Hepatocyte (in vitro differentiated cells): ENCODE measurements around the gene DOK6. TPM values are rescaled to one million over a fixed set of nuclear protein-coding genes. Genes with fewer than 3 reads are reported as not detected.

Source experiments
- DNase-seq: peaks from one replicate; pipeline ENCODE4 v3.0.0-alpha.2; 2016; ENCODE audit warnings: low spot score
- H2AFZ ChIP-seq: fragments of 200-600 bp; sonication (generic); 2 replicates; pipeline ENCODE4 v1.6.0; 2016; ENCODE audit warnings: antibody characterized with exemption, mild to moderate bottlenecking
- H3K27ac ChIP-seq: fragments of 200-600 bp; sonication (generic); 2 replicates; pipeline ENCODE4 v1.5.1; 2016; ENCODE audit warnings: mild to moderate bottlenecking
- H3K27me3 ChIP-seq: fragments of 200-600 bp; sonication (generic); 2 replicates; pipeline ENCODE4 v1.6.1; 2016
- H3K36me3 ChIP-seq: fragments of 200-600 bp; sonication (generic); replicated peaks from 2 replicates; pipeline ENCODE4 v1.5.1; 2016; ENCODE audit warnings: low read depth; ENCODE audit not compliant: insufficient read depth
- H3K4me1 ChIP-seq: fragments of 200-600 bp; sonication (generic); 2 replicates; pipeline ENCODE4 v1.5.1; 2016; ENCODE audit warnings: mild to moderate bottlenecking, moderate library complexity; ENCODE audit not compliant: insufficient read depth
- H3K4me2 ChIP-seq: fragments of 200-600 bp; sonication (generic); 2 replicates; pipeline ENCODE4 v1.6.0; 2016
- H3K4me3 ChIP-seq: fragments of 200-600 bp; sonication (generic); 2 replicates; pipeline ENCODE4 v1.5.1; 2016; ENCODE audit warnings: mild to moderate bottlenecking
- H3K79me2 ChIP-seq: fragments of 200-600 bp; sonication (generic); 2 replicates; pipeline ENCODE4 v1.6.0; 2017; ENCODE audit warnings: mild to moderate bottlenecking
- H3K9me2 ChIP-seq: fragments of 200-600 bp; sonication (generic); replicated peaks from 2 replicates; pipeline ENCODE4 v1.6.0; 2017; ENCODE audit warnings: mild to moderate bottlenecking; ENCODE audit not compliant: insufficient read depth
- H3K9me3 ChIP-seq: fragments of 200-600 bp; sonication (generic); 2 replicates; pipeline ENCODE4 v1.5.1; 2016; ENCODE audit warnings: low read depth, mild to moderate bottlenecking
- H4K20me1 ChIP-seq: fragments of 200-600 bp; sonication (generic); 2 replicates; pipeline ENCODE4 v1.6.0; 2016; ENCODE audit warnings: mild to moderate bottlenecking; ENCODE audit not compliant: insufficient read depth, poor library complexity, severe bottlenecking
- EZH2 ChIP-seq: fragments of 200-600 bp; sonication (generic); IDR thresholded peaks from 2 replicates; pipeline ENCODE4 v1.6.1; 2016; ENCODE audit warnings: antibody characterized with exemption, mild to moderate bottlenecking, borderline replicate concordance
- EZH2phosphoT487 ChIP-seq: fragments of 200-600 bp; sonication (generic); IDR thresholded peaks from one replicate; pipeline ENCODE4 v1.6.1; 2018; ENCODE audit warnings: antibody characterized with exemption, mild to moderate bottlenecking, low read depth, moderate library complexity; ENCODE audit not compliant: unreplicated experiment, severe bottlenecking
- WGBS: methylation state at CpG from one replicate; pipeline ENCODE4 v1.1.6; 2016; ENCODE audit warnings: low lambda C conversion rate; ENCODE audit errors: missing lambda C conversion rate; 5-methylcytosine and 5-hydroxymethylcytosine counted together
- polyA plus RNA-seq: library from polyadenylated mRNA; unstranded; fragments of >200 nt; fragmentation: Nextera tagmentation; extraction: Ambion mirVana; gene quantifications from 2 replicates; pipeline ENCODE4 v1.2.1, GENCODE V29; 2016
- total RNA-seq: library from RNA; depleted of rRNA; stranded (reverse); fragments of >200 nt; gene quantifications from 2 replicates; pipeline ENCODE4 v1.2.3, GENCODE V29; 2014
- TF ChIP-seq, protein P1 (sequence below): fragments of 200-600 bp; sonication (generic); IDR thresholded peaks from 2 replicates; pipeline ENCODE4 v1.5.1; 2016; ENCODE audit warnings: antibody characterized with exemption, mild to moderate bottlenecking; ENCODE audit not compliant: poor library complexity

Gene DOK6
- total and polyA plus RNA-seq, 2 experiments from 2014 or later: 2.6 to 4.0 TPM

GRCh38 chr18:69483574-69483973 is 82.9 kb downstream of the DOK6 start:
- H3K79me2 ChIP-seq: no peaks in the 10 kb centered on the region
- no peaks in the 10 kb centered on the region for H4K20me1 ChIP-seq
- no peak overlapping the region for H2AFZ ChIP-seq
- TF ChIP-seq, protein P1, sequence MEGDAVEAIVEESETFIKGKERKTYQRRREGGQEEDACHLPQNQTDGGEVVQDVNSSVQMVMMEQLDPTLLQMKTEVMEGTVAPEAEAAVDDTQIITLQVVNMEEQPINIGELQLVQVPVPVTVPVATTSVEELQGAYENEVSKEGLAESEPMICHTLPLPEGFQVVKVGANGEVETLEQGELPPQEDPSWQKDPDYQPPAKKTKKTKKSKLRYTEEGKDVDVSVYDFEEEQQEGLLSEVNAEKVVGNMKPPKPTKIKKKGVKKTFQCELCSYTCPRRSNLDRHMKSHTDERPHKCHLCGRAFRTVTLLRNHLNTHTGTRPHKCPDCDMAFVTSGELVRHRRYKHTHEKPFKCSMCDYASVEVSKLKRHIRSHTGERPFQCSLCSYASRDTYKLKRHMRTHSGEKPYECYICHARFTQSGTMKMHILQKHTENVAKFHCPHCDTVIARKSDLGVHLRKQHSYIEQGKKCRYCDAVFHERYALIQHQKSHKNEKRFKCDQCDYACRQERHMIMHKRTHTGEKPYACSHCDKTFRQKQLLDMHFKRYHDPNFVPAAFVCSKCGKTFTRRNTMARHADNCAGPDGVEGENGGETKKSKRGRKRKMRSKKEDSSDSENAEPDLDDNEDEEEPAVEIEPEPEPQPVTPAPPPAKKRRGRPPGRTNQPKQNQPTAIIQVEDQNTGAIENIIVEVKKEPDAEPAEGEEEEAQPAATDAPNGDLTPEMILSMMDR: no peak
- TF ChIP-seq EZH2phosphoT487 (no peak), EZH2 (no peak)
- H3K4me2 ChIP-seq: no peak overlapping the region
- no peaks in the 10 kb centered on the region for H3K36me3 ChIP-seq
- no peaks in the 10 kb centered on the region for H3K9me2 ChIP-seq
- no peaks in the 10 kb centered on the region for H3K27me3 ChIP-seq
- H3K4me1 ChIP-seq: no peaks in the 10 kb centered on the region
- no peaks in the 10 kb centered on the region for H3K9me3 ChIP-seq
- WGBS: 72% methylated on average over 5 of the region's 5 CpGs
- no peak overlapping the region for H3K27ac ChIP-seq
- no peak for DNase-seq
- no peak overlapping the region for H3K4me3 ChIP-seq

- no peak overlapping the region for H2AFZ ChIP-seq
- no peak for DNase-seq
- no peaks in the 10 kb centered on the region for H3K36me3 ChIP-seq
- no peaks in the 10 kb centered on the region for H3K4me1 ChIP-seq
- no peak overlapping the region for H3K4me3 ChIP-seq
- 62% methylated on average over 6 of the region's 6 CpGs for WGBS
- TF ChIP-seq, protein P1: peak; percentile 21
- no peak for TF ChIP-seq EZH2phosphoT487
- no peak for TF ChIP-seq EZH2
- no peak overlapping the region for H3K27ac ChIP-seq
- no peaks in the 10 kb centered on the region for H3K9me3 ChIP-seq
- H3K27me3 ChIP-seq: no peaks in the 10 kb centered on the region
- H4K20me1 ChIP-seq: no peaks in the 10 kb centered on the region
- no peaks in the 10 kb centered on the region for H3K79me2 ChIP-seq
- H3K4me2 ChIP-seq: no peak overlapping the region
- no peaks in the 10 kb centered on the region for H3K9me2 ChIP-seq
Measured at GRCh38 chr18:69484699-69485396, 84.2 kb downstream of the DOK6 start.

DNA sequence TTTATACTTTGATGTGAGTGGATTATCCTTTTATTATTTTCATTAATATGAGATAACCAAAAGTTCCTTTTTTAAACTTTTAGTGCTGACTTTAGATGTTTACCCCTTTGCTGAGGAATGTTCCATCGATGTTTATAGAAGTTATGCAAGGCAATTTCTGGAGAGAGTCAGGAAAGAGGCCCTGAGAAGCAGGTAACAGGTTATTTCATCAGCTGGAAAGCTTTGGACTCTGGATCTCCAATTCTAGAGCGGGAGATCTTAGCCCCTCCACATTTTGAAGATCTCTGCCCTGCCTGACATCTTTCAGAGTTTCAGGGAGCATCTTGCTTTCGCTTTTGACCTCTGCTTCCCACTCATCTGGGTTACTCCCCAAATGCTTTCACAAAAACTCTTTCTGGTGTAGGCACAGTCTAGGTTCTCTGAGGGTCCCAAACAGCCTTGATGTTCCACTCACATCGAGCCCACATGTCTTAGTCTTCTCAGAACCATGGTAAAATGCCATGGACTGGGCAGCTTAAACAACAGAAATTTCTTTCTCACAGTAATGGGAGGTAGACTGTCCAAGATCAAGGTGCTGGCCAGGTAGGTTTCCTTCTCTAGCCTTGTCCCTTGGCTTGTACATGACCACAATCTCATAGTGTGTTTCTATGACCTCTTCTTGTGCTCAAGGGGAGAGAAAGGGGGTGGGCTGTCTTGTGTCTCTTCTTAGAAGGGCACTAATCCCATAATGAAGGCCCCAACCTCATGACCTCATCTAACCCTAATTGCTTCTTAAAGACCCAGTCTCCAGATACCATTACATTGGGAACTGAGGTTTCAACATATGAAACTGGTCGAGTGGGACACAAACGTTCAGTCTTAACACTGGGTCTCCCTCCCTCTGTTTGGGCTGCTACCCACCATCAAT is 87.1 kb downstream of the DOK6 start:
- Histone ChIP-seq H3K4me1 (peaks cover 6% of the 10 kb centered on the region), H3K4me3 (no peak overlapping the region), H3K4me2 (no peak overlapping the region), H3K36me3 (no peaks in the 10 kb centered on the region), H3K79me2 (no peaks in the 10 kb centered on the region), H3K9me3 (no peaks in the 10 kb centered on the region), H3K27ac (no peak overlapping the region), H3K27me3 (no peaks in the 10 kb centered on the region), H2AFZ (no peak overlapping the region), H3K9me2 (no peaks in the 10 kb centered on the region), H4K20me1 (no peaks in the 10 kb centered on the region)
- TF ChIP-seq, protein P1: no peak
- no peak for TF ChIP-seq EZH2
- TF ChIP-seq EZH2phosphoT487: no peak
- 83% methylated on average over 6 of the region's 6 CpGs for WGBS
- DNase-seq: no peak
